Putamen (tissue), 1 donor: ENCODE measurements around the gene PRKACA.
"Not testable (repeated sequence)": the region's sequence is repeated elsewhere in the genome, so short reads cannot be mapped to it uniquely, and the experiment has no call there.

ENCODE experiments used
- DNase-seq: peaks from one replicate; pipeline ENCODE4 v3.0.0-alpha.2; 2016; ENCODE audit warnings: low spot score

PRKACA gene

DNA sequence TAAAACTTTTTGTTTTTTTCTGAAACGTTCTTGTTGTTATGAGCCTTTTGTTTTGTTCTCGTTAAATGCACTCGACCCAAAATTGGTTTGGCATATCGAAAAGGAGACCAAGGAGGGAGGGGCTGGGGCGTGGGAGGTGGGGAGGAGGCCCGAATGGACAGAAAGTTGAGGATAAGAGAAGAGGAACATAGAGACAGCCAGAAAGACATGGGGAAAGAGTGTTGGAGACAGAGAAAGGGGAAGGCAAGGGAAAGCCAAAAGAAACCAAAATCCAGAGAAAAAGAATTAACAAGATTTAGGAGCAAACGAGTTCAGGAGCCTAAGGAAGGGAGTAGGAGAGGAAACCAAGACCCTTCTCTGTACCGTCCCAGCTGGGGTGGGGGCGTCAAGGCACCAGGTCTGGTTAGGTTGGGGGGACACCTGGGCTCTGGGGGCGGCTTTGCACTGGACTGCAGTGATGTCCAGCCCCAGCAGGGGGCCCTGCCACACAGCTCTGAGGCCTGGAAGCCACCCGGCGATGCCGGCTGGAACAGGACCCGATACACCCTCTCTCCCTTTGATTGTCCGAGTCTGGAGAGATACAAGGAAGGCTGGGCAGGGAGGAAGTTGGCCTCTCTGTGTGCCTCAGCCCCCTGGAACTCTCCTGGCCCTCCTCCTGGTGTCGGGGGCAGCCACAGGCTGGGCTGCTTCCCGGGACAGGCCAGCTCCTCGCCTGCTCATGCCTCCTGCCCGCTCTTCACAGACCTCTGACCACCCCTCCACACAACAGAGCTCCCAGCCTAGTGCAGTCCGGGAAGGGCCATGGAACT lies 30.4 kb upstream of the PRKACA start:
- peak; percentile 63 for DNase-seq

DNA sequence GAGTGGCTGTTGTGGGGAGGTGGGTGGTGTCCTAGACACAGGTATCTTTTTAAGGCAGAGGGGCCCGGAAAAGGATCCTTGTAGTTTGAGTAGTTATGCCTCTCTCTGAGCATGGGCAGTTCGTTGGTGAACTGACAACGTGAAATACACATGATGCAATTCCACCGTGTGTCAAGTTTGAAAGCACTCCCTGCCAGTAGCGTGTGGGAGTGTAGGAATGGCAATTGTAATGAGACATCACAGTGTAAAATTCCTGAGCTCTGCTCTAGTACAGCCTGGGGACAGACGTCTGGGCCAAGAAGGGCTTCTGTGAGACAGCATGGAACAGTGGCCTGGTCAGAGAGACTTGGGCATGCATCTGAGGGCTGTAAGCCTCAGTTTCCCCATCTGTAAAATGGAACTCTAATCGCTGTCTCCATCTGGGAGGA lies 29.2 kb upstream of the PRKACA start:
- no peak for DNase-seq

DNA sequence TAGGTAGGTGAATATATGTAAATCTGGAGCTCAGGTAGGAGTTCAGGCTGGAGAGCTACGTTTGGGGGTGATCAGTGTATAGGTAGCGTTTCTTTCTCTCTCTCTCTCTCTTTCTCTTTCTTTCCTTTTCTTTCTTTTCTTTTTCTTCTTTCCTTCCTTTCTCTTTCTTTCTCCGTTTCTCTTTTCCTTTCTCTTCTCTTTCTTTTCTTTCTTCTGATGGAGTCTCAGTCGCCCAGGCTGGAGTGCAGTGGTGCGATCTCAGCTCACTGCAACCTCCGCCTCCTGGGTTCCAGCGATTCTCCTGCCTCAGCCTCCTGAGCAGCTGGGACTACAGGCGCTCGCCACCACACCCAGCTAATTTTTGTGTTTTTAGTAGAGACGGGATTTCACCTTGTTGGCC lies 28.6 kb upstream of the PRKACA start:
- not testable (repeated sequence) for DNase-seq

GRCh38 chr19:14145381-14145780 lies 27.8 kb upstream of the PRKACA start:
- no peak for DNase-seq

GRCh38 chr19:14142262-14143190 lies 25.0 kb upstream of the PRKACA start:
- no peak for DNase-seq

DNA sequence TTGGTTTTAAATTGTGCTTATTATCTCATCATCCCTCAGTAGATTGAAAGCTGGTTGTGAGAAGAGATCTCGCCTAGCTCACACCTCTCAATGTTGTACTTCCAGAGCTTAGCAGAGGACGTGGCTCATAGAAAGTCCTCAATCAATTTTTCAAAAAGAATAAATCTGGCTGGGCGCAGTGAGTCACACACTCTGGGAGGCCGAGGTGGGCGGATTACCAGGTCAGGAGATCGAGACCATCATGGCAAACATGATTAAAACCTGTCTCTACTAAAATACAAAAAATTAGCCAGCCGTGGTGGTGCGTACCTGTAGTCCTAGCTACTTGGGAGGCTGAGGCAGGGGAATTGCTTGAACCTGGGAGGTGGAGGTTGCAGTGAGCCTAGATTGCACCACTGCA lies 23.5 kb upstream of the PRKACA start:
- no peak for DNase-seq

- no peak for DNase-seq
Observed at GRCh38 chr19:14139944-14140343, 22.4 kb upstream of the PRKACA start.

- no peak for DNase-seq
Observed at GRCh38 chr19:14138576-14139265, 21.2 kb upstream of the PRKACA start.

DNA sequence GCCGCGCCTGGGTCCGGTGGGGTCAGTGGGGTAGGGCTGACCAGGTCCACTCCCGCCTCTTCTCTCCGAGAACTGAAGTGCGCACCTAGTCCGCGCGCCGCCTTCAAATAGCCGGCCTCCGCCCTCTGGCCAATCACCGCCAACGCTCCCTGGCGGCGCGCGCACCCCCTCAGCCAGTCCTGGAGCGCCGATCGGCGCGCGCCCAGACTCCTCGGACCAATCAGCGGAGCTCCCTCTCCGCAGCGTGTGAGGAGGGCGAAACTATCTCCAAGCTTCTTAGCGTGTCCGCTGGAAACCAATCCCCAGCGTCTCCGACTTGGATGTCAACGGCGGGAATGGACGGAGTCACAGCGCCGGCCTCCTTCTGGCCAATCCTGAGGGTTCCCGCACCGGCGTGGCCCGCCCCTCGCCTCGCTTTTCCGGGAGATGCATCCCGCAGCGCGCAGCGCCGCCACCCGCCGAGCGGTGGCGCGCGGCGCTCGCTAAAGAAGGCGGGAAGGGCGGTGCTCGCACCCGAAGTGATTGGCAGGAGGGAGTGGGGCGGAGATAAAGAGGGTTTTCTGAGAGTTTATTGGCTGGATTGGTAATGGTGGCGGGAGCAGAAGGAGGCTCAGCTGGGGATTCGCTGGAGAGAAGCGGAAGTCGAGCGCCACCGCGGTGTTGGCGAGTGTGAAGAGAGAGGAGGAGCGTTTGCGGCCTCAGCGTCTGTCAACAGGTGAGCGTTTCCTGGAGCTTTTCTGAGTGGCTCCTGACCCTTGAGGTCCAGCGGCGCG lies 19.1 kb upstream of the PRKACA start, which contains the start of gene ASF1B:
ASF1B (minus strand) TSS at position 81 of the 773 bp plus-strand sequence. CDS start 133 bp downstream, outside the sequence.
- peak; percentile 100 for DNase-seq

- no peak for DNase-seq
Observed at GRCh38 chr19:14135985-14136508, 18.5 kb upstream of the PRKACA start.

GRCh38 chr19:14135355-14135754 lies 17.8 kb upstream of the PRKACA start:
- DNase-seq: no peak

DNA sequence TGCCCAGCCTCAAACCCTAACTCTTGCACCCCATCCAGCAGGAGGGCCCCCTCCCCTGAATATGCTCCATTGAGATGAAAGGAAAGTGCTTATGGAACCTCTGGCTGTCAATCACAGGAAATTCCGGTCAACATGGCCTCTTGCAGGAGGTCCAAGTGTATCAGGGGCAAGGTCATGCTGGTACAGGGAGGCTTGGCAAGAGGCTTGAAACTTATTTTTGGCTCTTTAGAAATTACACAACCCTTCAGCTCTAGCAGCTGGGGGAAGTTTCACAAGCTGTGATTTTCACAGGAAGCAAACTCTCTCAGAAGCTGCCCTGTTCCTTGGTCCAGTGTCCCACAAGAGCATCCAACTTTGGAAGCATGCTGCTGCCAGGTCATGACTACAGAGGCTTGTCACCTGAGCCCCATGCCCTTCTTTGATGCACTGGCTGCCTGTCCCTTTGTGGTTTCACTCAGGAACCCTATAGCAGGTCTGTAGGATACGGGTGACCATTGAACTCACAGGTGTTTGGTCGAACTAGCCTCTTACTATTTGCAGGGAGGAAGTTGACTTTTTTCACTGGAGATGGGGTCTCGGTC lies 10.5 kb upstream of the PRKACA start:
- DNase-seq: no peak

- no peak for DNase-seq
Observed at GRCh38 chr19:14127176-14127575, 9.6 kb upstream of the PRKACA start.

GRCh38 chr19:14122924-14123323 lies 5.4 kb upstream of the PRKACA start:
- no peak for DNase-seq

DNA sequence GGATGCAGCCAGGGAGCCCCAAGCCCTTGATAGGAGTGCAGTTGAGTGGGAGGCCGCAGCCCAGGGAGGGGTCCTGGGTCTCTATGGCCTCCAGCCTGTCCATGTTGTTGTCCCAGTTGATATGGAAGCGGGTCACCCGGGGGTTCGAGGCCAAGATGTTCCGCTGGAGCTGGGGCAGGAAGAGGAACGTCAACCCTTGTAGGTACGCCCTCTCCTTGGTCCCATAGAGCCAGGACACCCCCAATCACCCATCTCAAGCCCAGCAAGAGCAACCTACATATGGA lies 2.9 kb upstream of the PRKACA start:
- no peak for DNase-seq

- no peak for DNase-seq
Observed at GRCh38 chr19:14119644-14120496, 2.3 kb upstream of the PRKACA start.

DNA sequence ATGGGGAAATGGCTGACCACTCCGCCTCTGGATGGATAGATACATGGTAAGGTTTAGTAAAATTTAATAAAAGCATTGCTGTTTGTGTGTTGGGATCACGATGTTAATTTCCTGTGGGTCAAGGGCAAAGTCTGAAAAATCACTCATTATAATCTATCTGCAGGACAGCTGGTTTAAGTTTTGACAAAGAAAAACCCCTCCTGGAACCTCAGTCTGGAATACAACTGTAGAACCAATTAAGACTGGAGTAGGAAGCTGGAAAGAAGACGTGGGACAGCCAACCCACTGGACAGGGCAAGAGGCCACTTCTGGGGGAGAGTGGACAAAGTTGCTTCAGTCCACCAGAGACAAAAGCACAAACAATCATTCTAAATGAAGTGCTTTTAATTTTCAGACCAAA lies 1.6 kb upstream of the PRKACA start:
- no peak for DNase-seq

- DNase-seq: peak; percentile 74
Observed at GRCh38 chr19:14118165-14119051, 846 bp upstream of the PRKACA start.
